ENCODE measurements around the gene PDAP1.
"Not testable (repeated sequence)": the region's sequence is repeated elsewhere in the genome, so short reads cannot be mapped to it uniquely, and the experiment has no call there.

- TF ChIP-seq CTCF (conservative IDR thresholded peaks at IDR 0.05; ENCODE audit: low read length); EZH2phosphoT487 (IDR thresholded peaks at IDR 0.05; ENCODE audit: borderline replicate concordance): not testable (repeated sequence)
Observed at GRCh38 chr7:99387239-99387635, 21.2 kb downstream of the PDAP1 start.

Measured in Loucy (cell line).